HepG2 (cell line): ENCODE measurements around the gene CAPZB.

Experiments
- SP1 ChIP-seq, 2 experiments: fragments of 450-650 bp in 1 of 2; sonication (generic) in 1 of 2; formaldehyde crosslinking in 1 of 2; IDR thresholded peaks; 2 replicates each; pipeline versions ENCODE4 v1.4.0 to v1.6.1; 2016 to 2020; ENCODE audit warnings: missing genetic modification reagents in 1 of 2
- ZNF282 ChIP-seq: fragments of 450-650 bp; IDR thresholded peaks from 2 replicates; pipeline ENCODE4 v1.6.1; 2018; ENCODE audit not compliant: partially characterized antibody
- TF ChIP-seq, protein P1 (sequence below): sonication (generic); formaldehyde crosslinking; IDR thresholded peaks from 2 replicates; pipeline ENCODE4 v1.5.0; 2020; ENCODE audit warnings: mild to moderate bottlenecking, missing genetic modification reagents, moderate library complexity

DNA sequence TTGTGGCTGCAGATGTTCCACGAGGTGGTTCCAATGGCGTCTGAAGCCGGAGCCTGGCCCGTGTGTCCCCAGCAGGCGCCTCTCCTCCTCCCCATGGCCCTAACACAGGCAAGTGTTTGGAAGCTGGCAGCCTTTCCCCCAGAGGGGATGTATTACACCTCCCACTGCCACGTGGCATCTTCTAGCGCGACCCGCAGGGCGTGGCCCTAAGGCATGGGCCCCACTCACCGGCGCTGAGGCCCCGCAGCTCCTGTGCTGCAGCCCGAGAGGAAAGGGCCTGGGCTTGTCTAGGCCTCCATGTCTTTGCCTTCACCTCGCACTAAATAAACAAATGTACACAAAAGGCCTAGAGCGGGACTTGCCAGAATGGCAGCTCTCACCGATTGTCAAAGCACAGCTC lies 135.3 kb downstream of the CAPZB start:
- TF ChIP-seq ZNF282 (no peak), SP1 (IDR thresholded peaks at IDR 0.05) (no peak), SP1 (CRISPR knock-in tag; IDR thresholded peaks at IDR 0.05) (no peak)
- TF ChIP-seq, protein P1, sequence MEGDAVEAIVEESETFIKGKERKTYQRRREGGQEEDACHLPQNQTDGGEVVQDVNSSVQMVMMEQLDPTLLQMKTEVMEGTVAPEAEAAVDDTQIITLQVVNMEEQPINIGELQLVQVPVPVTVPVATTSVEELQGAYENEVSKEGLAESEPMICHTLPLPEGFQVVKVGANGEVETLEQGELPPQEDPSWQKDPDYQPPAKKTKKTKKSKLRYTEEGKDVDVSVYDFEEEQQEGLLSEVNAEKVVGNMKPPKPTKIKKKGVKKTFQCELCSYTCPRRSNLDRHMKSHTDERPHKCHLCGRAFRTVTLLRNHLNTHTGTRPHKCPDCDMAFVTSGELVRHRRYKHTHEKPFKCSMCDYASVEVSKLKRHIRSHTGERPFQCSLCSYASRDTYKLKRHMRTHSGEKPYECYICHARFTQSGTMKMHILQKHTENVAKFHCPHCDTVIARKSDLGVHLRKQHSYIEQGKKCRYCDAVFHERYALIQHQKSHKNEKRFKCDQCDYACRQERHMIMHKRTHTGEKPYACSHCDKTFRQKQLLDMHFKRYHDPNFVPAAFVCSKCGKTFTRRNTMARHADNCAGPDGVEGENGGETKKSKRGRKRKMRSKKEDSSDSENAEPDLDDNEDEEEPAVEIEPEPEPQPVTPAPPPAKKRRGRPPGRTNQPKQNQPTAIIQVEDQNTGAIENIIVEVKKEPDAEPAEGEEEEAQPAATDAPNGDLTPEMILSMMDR (CRISPR knock-in tag), result no peak
